CD4-positive, alpha-beta T cell treated with Interleukin-6 at 100 ng/mL for 8 hours (primary cell): ENCODE data around the gene TNKS2.

Source experiments
- DNase-seq: peaks from one replicate; pipeline ENCODE4 v3.0.0-alpha.2; 2020; ENCODE audit warnings: mixed read lengths, low spot score

TNKS2 gene

DNA sequence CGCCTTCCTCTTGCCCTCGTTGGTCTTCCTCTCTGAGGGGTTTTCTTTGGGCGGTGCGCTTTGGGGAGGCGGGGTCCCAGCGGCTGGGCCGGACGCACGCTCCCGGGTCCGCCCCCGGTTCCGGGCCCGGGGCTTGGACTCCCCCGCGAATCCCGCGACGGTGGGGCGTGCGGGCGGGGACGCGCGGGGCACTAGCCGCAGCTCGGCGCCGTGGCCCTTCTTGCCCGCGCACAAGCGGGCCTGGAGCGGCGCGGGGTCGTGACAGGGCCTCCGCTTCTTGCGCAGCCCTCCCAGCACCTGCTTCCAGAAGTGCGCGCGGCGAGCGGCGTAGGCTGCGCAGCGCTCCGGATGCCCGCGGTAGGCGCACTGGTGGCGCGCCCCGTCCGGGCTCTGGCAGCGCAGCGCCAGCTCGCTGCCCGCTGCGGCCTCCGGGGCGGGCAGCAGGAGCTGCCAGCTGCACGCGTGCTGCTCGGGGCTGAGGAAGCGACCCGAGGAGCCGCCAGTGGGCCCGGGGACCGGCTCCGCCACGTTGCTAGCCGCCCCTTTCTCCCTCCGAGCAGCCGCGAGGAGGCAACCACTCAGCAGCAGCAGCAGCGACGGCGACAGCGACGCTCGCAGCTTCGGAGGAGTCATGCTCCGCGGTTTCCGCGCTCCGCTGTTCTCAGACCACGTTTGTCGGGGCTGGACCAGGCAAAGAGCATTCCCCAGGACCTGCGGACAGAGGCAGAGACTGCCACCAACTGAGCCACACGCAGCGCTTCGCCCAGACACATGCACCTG is 110.3 kb downstream of the TNKS2 start:
- DNase-seq: peak; percentile 63

DNA sequence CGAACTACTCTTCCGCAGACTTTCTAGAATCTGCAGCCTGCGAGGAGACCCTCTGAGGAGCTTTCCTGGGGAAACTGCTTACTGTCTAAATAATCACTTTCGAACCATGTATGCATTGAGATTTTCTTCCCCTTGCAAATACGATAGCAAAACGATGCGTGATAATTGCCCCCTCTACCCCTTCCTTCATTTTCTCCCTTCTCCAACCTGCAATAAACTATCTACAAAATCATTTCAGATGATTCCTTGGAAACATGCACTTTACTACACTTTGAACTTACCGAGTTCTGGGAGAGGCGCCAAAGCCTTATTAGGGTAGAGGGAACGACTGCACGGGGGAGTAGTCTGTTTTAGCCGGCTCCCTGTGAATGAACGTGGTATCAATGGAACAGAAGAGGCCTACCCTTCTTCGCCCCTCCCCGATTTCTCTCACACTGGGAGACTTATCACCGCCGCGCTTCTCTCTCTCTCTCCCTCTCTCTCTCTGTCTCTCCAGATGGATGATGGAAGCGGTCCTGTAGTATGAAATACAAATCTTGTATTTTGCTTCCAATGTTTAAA is 111.0 kb downstream of the TNKS2 start, which contains the start of gene FGFBP3:
Gene FGFBP3 (minus strand): TSS at position 370 of the 561 bp plus-strand sequence. CDS start 517 bp downstream, outside the sequence.
- DNase-seq: peak; percentile 15

DNA sequence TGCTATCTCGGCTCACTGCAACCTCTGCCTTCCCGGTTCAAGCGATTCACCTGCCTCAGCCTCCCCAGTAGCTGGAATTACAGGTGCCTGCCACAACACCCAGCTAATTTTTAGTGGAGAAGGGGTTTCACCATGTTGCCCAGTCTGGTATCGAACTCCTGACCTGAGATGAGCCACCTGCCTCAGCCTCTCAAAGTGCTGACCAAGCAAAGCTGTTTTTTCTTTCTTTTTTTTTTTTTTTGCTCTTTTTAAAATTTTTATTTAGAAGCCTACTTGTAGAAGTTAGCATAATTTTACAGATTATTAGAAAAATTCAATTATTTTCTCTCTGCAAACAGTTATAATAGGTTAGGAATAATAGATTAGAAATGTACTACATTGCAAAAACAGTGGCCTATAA is 112.2 kb downstream of the TNKS2 start:
- no peak for DNase-seq
